IMR-90 (cell line): ENCODE data around the gene PPAN. TPM values are rescaled to one million over a fixed set of nuclear protein-coding genes. Genes with fewer than 3 reads are reported as not detected.

Experiments used
- ATAC-seq: fragments of 200-7000 bp; cut with Tn5 transposase; 2 replicates; pipeline ENCODE4 v1.9.1; 2020; ENCODE audit warnings: low read depth, mild to moderate bottlenecking, moderate library complexity
- BruUV-seq: library from RNA; stranded (reverse); fragments of 400-500 nt; replicated peaks from 2 replicates; lab custom pipeline; 2021; lab: Mats Ljungman, UMichigan
- CTCF ChIA-PET: fragments of 300-600 bp; formaldehyde crosslinking; extraction: SDS; loops from one replicate; lab custom pipeline; 2021; ENCODE audit warnings: antibody characterized with exemption; lab: Yijun Ruan, JAX
- POLR2A ChIA-PET: fragments of 300-600 bp; sonication (Branson Sonifier 250); formaldehyde crosslinking; loops from one replicate; lab custom pipeline; 2022; ENCODE audit warnings: antibody characterized with exemption; ENCODE audit not compliant: unreplicated experiment; lab: Charles Lee
- DNase-seq: peaks from one replicate; pipeline ENCODE4 v3.0.0; 2013
- H2AFZ ChIP-seq: replicated peaks from 2 replicates; pipeline ENCODE3; 2013; ENCODE audit warnings: low read length, mild to moderate bottlenecking; ENCODE audit not compliant: poor library complexity
- H2AK5ac ChIP-seq: 2 replicates; pipeline ENCODE4 v1.6.1; 2013; ENCODE audit warnings: low read depth, low read length, inconsistent platforms
- H2AK9ac ChIP-seq: replicated peaks from 2 replicates; pipeline ENCODE3; 2013; ENCODE audit warnings: mild to moderate bottlenecking, low read depth, low read length, moderate library complexity; ENCODE audit not compliant: poor library complexity
- H2BK120ac ChIP-seq: 2 replicates; pipeline ENCODE4 v1.6.1; 2013; ENCODE audit warnings: low read depth, low read length, inconsistent platforms
- H2BK15ac ChIP-seq: 3 replicates; pipeline ENCODE4 v1.6.1; 2013; ENCODE audit warnings: low read depth, low read length, inconsistent platforms
- H2BK20ac ChIP-seq: 2 replicates; pipeline ENCODE4 v1.6.1; 2013; ENCODE audit warnings: low read depth, mild to moderate bottlenecking, inconsistent platforms, low read length, moderate library complexity
- H2BK5ac ChIP-seq: 2 replicates; pipeline ENCODE4 v1.6.1; 2013; ENCODE audit warnings: mild to moderate bottlenecking, low read depth, low read length, inconsistent platforms; ENCODE audit not compliant: poor library complexity, severe bottlenecking
- H3K14ac ChIP-seq: replicated peaks from 2 replicates; pipeline ENCODE4 v1.6.1; 2013; ENCODE audit warnings: low read depth, low read length, inconsistent platforms
- H3K18ac ChIP-seq: 2 replicates; pipeline ENCODE4 v1.6.1; 2013; ENCODE audit warnings: low read depth, low read length, control low read depth
- H3K23ac ChIP-seq: 2 replicates; pipeline ENCODE4 v1.6.1; 2013; ENCODE audit warnings: low read depth, low read length, inconsistent platforms
- H3K27ac ChIP-seq: 2 replicates; pipeline ENCODE4 v1.5.1; 2013; ENCODE audit warnings: mild to moderate bottlenecking, control low read depth, low read length; ENCODE audit not compliant: insufficient read depth
- H3K27me3 ChIP-seq: 2 replicates; pipeline ENCODE4 v1.6.1; 2013; ENCODE audit warnings: low read length; ENCODE audit not compliant: control insufficient read depth, insufficient read depth
- H3K36me3 ChIP-seq: 2 replicates; pipeline ENCODE4 v1.6.1; 2013; ENCODE audit warnings: low read length, mixed read lengths; ENCODE audit not compliant: control insufficient read depth, insufficient read depth
- H3K4ac ChIP-seq: 2 replicates; pipeline ENCODE4 v1.6.1; 2013; ENCODE audit warnings: low read depth, low read length, inconsistent platforms
- H3K4me1 ChIP-seq: 2 replicates; pipeline ENCODE4 v1.6.1; 2013; ENCODE audit warnings: low read length, mixed read lengths; ENCODE audit not compliant: control insufficient read depth, insufficient read depth
- H3K4me2 ChIP-seq: 2 replicates; pipeline ENCODE4 v1.6.1; 2013; ENCODE audit warnings: low read depth, mild to moderate bottlenecking, control low read depth, low read length, moderate library complexity
- H3K4me3 ChIP-seq: 2 replicates; pipeline ENCODE4 v1.5.1; 2013; ENCODE audit warnings: low read depth, mild to moderate bottlenecking, control low read depth, low read length, moderate library complexity; ENCODE audit not compliant: insufficient read depth
- H3K56ac ChIP-seq: 2 replicates; pipeline ENCODE4 v1.6.1; 2013; ENCODE audit warnings: low read length, inconsistent platforms; ENCODE audit not compliant: insufficient read depth; ENCODE audit errors: extremely low read depth
- H3K79me1 ChIP-seq, 2 experiments: 2 replicates each; pipeline ENCODE4 v1.6.1; 2013; ENCODE audit warnings: low read length in 2 of 2, inconsistent platforms in 1 of 2, low read depth in 1 of 2
- H3K9ac ChIP-seq: 2 replicates; pipeline ENCODE4 v1.6.1; 2013; ENCODE audit warnings: low read depth, low read length, control low read depth
- H3K9me1 ChIP-seq: 2 replicates; pipeline ENCODE4 v1.6.1; 2013; ENCODE audit warnings: low read length, inconsistent platforms; ENCODE audit not compliant: insufficient read depth
- H3K9me3 ChIP-seq: 2 replicates; pipeline ENCODE4 v1.6.1; 2013; ENCODE audit warnings: low read length; ENCODE audit not compliant: control insufficient read depth, insufficient read depth
- H4K20me1 ChIP-seq: 2 replicates; pipeline ENCODE4 v1.6.1; 2013; ENCODE audit warnings: low read length, inconsistent platforms; ENCODE audit not compliant: insufficient read depth
- H4K5ac ChIP-seq: 2 replicates; pipeline ENCODE4 v1.6.1; 2013; ENCODE audit warnings: mild to moderate bottlenecking, low read depth, low read length, control low read depth
- H4K8ac ChIP-seq, 2 experiments: 2 replicates each; pipeline ENCODE4 v1.6.1; 2013; ENCODE audit warnings: low read depth in 2 of 2, low read length in 2 of 2, control low read depth in 1 of 2, inconsistent platforms in 1 of 2
- H4K91ac ChIP-seq: 2 replicates; pipeline ENCODE4 v1.6.1; 2013; ENCODE audit warnings: low read depth, low read length, inconsistent platforms; ENCODE audit not compliant: insufficient read depth
- BHLHE40 ChIP-seq: fragments of 150-350 bp; IDR thresholded peaks from 2 replicates; pipeline ENCODE4 v1.6.1; 2016; ENCODE audit warnings: mild to moderate bottlenecking, low read depth, low read length
- CEBPB ChIP-seq: IDR thresholded peaks from 2 replicates; pipeline ENCODE4 v1.6.1; 2012; ENCODE audit warnings: low read depth, low read length, improper control_type of control experiment
- CHD1 ChIP-seq: IDR thresholded peaks from 2 replicates; pipeline ENCODE4 v1.6.1; 2012; ENCODE audit warnings: low read depth, low read length, improper control_type of control experiment
- FOS ChIP-seq: fragments of 150-350 bp; IDR thresholded peaks from 2 replicates; pipeline ENCODE4 v1.6.1; 2016; ENCODE audit warnings: low read depth, low read length
- MAFK ChIP-seq: IDR thresholded peaks from 2 replicates; pipeline ENCODE4 v1.6.1; 2012; ENCODE audit warnings: low read depth, low read length, improper control_type of control experiment
- MAZ ChIP-seq: IDR thresholded peaks from 2 replicates; pipeline ENCODE4 v1.6.1; 2012; ENCODE audit warnings: low read depth, mild to moderate bottlenecking, low read length, improper control_type of control experiment, moderate library complexity, borderline replicate concordance
- MXI1 ChIP-seq: IDR thresholded peaks from 2 replicates; pipeline ENCODE4 v1.6.1; 2012; ENCODE audit warnings: low read depth, mild to moderate bottlenecking, low read length, moderate library complexity, borderline replicate concordance
- NFE2L2 ChIP-seq: fragments of 150-350 bp; IDR thresholded peaks from 2 replicates; pipeline ENCODE4 v1.6.1; 2016; ENCODE audit warnings: low read depth, mild to moderate bottlenecking, low read length
- POLR2A ChIP-seq: IDR thresholded peaks from 2 replicates; pipeline ENCODE4 v1.6.1; 2012; ENCODE audit warnings: mild to moderate bottlenecking, low read depth, low read length
- RAD21 ChIP-seq: IDR thresholded peaks from 2 replicates; pipeline ENCODE4 v1.6.1; 2012; ENCODE audit warnings: low read length, improper control_type of control experiment
- RCOR1 ChIP-seq: IDR thresholded peaks from 2 replicates; pipeline ENCODE4 v1.6.1; 2012; ENCODE audit warnings: mild to moderate bottlenecking, low read length, improper control_type of control experiment; ENCODE audit not compliant: insufficient replicate concordance
- RFX5 ChIP-seq: IDR thresholded peaks from 2 replicates; pipeline ENCODE4 v1.8.0; 2012; ENCODE audit warnings: low read depth, mild to moderate bottlenecking, low read length, moderate library complexity
- SMC3 ChIP-seq: fragments of 150-350 bp; IDR thresholded peaks from 2 replicates; pipeline ENCODE4 v1.6.1; 2016; ENCODE audit warnings: low read depth, mild to moderate bottlenecking, antibody characterized with exemption, low read length, moderate library complexity
- USF2 ChIP-seq: fragments of 150-350 bp; IDR thresholded peaks from 2 replicates; pipeline ENCODE4 v1.6.1; 2017; ENCODE audit warnings: mild to moderate bottlenecking, antibody characterized with exemption, low read length, low read depth
- WGBS, 2 experiments: methylation state at CpG; one replicate each; pipeline versions ENCODE4 v1.1.5 to v1.1.7; 2013; ENCODE audit warnings: missing lambda C conversion rate in 2 of 2; ENCODE audit not compliant: insufficient read length in 1 of 2; ENCODE audit errors: extremely low coverage in 2 of 2; 5-methylcytosine and 5-hydroxymethylcytosine counted together
- dilution Hi-C: fragments of 300-500 bp; cut with HindIII; formaldehyde crosslinking; loops from one replicate; pipeline ENCODE4 v1.14.3; 2018; ENCODE audit warnings: low sequenced_read_pairs; ENCODE audit not compliant: unreplicated experiment
- in situ Hi-C: fragments of 300-500 bp; cut with MboI; formaldehyde crosslinking; loops from 3 replicates; pipeline ENCODE4 v1.14.3; 2019; ENCODE audit warnings: low sequenced_read_pairs, inconsistent platforms, mixed read lengths
- intact Hi-C: fragments of 100-400 bp; cut with micrococcal nuclease; formaldehyde crosslinking; loops from 2 replicates; pipeline ENCODE4 v1.10.0; 2022
- polyA plus RNA-seq, 3 experiments: library from polyadenylated mRNA; depleted of rRNA; stranded (reverse); fragments of >200 nt; gene quantifications; 2 replicates each; pipeline ENCODE4 v1.2.3, GENCODE V29; 2012; ENCODE audit warnings: low replicate concordance in 1 of 3
- total RNA-seq: library from RNA; depleted of rRNA; stranded (reverse); fragments of >200 nt; gene quantifications from 2 replicates; pipeline ENCODE4 v1.2.3, GENCODE V29; 2012
- TF ChIP-seq, protein P1 (sequence below): conservative IDR thresholded peaks from 2 replicates; pipeline ENCODE4 v1.5.1; 2012; ENCODE audit warnings: mild to moderate bottlenecking, low read depth, low read length, improper control_type of control experiment
- TF ChIP-seq, protein P2 (sequence below): fragments of 150-350 bp; IDR thresholded peaks from 2 replicates; pipeline ENCODE4 v1.6.1; 2016; ENCODE audit warnings: low read depth, mild to moderate bottlenecking, low read length, moderate library complexity, borderline replicate concordance

PPAN gene
- total and polyA plus RNA-seq, 2 of the 4 experiments (the other 2 are of a cell fraction), result 24.0 to 41.6 TPM

DNA sequence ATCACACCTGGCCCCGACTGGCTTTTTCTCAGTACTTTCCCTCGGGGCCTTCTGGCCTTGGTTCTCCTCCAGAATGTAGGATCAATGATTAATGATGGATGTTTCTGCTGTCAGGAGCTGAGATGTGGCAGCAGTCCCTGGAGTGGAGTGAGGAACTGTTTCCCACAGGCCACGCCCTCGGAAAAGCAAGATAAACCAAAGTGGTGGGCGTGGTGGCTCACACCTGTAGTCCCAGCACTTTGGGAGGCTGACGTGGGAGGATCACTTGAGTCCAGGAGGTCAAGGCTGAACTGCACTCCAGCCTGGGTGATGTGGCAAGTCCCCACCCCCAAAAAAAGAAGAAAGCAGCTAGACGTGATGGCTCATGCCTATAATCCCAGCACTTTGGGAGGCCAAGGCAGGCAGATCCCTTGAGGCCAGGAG, 27.1 kb upstream of the PPAN start:
- no peaks in the 10 kb centered on the region for H4K20me1 ChIP-seq
- no TSS peak for BruUV-seq
- no peak overlapping the region for H4K91ac ChIP-seq
- TF ChIP-seq MXI1 (no peak), MAFK (no peak), USF2 (no peak), CEBPB (no peak), POLR2A (no peak), MAZ (no peak), NFE2L2 (no peak), FOS (no peak), RFX5 (no peak), BHLHE40 (no peak), RAD21 (no peak), CHD1 (no peak), RCOR1 (no peak), SMC3 (no peak)
- TF ChIP-seq, protein P1, sequence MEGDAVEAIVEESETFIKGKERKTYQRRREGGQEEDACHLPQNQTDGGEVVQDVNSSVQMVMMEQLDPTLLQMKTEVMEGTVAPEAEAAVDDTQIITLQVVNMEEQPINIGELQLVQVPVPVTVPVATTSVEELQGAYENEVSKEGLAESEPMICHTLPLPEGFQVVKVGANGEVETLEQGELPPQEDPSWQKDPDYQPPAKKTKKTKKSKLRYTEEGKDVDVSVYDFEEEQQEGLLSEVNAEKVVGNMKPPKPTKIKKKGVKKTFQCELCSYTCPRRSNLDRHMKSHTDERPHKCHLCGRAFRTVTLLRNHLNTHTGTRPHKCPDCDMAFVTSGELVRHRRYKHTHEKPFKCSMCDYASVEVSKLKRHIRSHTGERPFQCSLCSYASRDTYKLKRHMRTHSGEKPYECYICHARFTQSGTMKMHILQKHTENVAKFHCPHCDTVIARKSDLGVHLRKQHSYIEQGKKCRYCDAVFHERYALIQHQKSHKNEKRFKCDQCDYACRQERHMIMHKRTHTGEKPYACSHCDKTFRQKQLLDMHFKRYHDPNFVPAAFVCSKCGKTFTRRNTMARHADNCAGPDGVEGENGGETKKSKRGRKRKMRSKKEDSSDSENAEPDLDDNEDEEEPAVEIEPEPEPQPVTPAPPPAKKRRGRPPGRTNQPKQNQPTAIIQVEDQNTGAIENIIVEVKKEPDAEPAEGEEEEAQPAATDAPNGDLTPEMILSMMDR, result no peak
- TF ChIP-seq, protein P2, sequence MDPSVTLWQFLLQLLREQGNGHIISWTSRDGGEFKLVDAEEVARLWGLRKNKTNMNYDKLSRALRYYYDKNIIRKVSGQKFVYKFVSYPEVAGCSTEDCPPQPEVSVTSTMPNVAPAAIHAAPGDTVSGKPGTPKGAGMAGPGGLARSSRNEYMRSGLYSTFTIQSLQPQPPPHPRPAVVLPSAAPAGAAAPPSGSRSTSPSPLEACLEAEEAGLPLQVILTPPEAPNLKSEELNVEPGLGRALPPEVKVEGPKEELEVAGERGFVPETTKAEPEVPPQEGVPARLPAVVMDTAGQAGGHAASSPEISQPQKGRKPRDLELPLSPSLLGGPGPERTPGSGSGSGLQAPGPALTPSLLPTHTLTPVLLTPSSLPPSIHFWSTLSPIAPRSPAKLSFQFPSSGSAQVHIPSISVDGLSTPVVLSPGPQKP, result no peak
- peaks cover 2% of the 10 kb centered on the region; the same call in 1 of the 2 replicates for H3K9me3 ChIP-seq
- H3K4me1 ChIP-seq, result no peaks in the 10 kb centered on the region
- H2AFZ ChIP-seq, result no peak overlapping the region
- no peak overlapping the region for H3K23ac ChIP-seq
- H4K8ac ChIP-seq, result no peak overlapping the region
- H3K4me3 ChIP-seq, result no peak overlapping the region
- H3K56ac ChIP-seq, result no peak overlapping the region
- POLR2A ChIA-PET, result interaction anchor here (0.6 kb wide), 1 partner anchor 133 kb away, joined by 9 read pairs; no protein-coding TSS in a partner anchor
- H3K36me3 ChIP-seq, result no peaks in the 10 kb centered on the region
- no peak overlapping the region for H2BK20ac ChIP-seq
- no peak overlapping the region for H2BK5ac ChIP-seq
- in situ Hi-C loops (no loop called here), intact Hi-C loops (no loop called here), dilution Hi-C loops (no loop called here)
- H3K27ac ChIP-seq, result no peak overlapping the region
- H3K4ac ChIP-seq, result no peak overlapping the region
- ATAC-seq (no peak), DNase-seq (no peak)
- no peaks in the 10 kb centered on the region for H3K79me1 ChIP-seq
- H2AK9ac ChIP-seq, result no peak overlapping the region
- H3K18ac ChIP-seq, result no peak overlapping the region
- H3K4me2 ChIP-seq, result no peak overlapping the region
- no peak overlapping the region for H3K14ac ChIP-seq
- no peak overlapping the region for H4K5ac ChIP-seq
- peaks cover 10% of the 10 kb centered on the region for H3K27me3 ChIP-seq
- CTCF ChIA-PET, result interaction anchor here (0.6 kb wide), 1 partner anchor 79 kb away, joined by 3 read pairs; no protein-coding TSS in a partner anchor
- WGBS, 2 experiments, result 47% methylated on average over 3 of the region's 7 CpGs; no CpG with 5 or more reads in 1 of the 2 experiments
- no peak overlapping the region for H2AK5ac ChIP-seq
- no peak overlapping the region for H3K9ac ChIP-seq
- H2BK15ac ChIP-seq, result no peak overlapping the region
- H3K9me1 ChIP-seq, result no peaks in the 10 kb centered on the region
- H2BK120ac ChIP-seq, result no peak overlapping the region
